CD4-positive, alpha-beta T cell treated with Interleukin-21 for 1 hour (primary cell): ENCODE results near the gene SPAG16.

Experiments used
- DNase-seq: peaks from one replicate; pipeline ENCODE4 v3.0.0-alpha.2; 2020

The SPAG16 gene

DNA sequence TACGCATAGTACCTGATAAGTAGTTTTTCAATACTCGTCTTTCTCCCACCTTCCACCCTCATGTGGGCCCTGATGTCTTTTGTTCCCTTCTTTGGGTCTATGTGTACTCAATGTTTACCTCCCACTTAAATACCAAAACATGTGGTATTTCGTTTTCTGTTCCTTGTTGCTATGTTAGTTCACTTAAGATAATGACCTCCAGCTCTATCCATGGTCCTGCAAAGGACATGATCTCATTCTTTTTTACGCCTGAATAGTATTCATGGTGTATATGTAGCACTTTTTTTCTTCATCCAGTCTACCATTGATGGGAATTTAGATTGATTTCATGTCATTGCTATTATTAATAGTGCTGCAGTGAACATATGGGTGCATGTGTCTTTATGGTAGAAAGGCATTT is 816.2 kb downstream of the SPAG16 start:
- DNase-seq: no peak

DNA sequence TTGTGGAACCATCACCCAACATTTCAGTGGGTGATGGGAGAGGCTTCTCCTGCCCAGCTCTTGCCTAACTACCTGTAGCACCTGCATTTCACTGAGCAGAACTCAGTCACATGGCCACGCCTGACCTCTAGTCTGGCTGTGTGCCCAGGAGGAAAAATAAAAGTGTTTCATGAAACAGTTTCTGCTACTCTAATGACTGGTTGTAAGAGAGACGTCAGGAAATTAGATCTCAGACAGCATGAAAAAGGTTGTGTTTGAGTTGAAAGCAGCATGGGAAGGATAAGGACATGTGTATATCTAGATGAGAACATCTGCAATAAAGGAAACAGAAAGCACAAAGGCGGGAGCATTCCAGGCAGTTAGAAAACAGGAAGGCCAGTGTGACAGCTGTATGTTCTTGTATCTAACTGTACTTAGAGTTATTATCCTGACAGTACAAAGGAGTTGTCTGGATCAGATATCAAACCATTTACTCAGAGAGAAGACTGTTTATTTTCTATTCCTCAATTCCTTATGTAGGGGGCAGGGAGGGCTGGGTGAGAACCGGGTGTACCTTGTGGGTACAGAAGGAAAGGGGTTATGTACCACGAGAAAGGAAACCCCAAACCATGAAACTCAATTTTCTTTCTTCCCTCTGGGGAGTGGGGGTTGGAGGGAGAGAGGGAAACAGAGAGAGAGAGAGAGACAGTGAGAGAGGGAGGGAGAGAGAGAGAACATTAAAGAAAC is 819.2 kb downstream of the SPAG16 start:
- DNase-seq: no peak

DNA sequence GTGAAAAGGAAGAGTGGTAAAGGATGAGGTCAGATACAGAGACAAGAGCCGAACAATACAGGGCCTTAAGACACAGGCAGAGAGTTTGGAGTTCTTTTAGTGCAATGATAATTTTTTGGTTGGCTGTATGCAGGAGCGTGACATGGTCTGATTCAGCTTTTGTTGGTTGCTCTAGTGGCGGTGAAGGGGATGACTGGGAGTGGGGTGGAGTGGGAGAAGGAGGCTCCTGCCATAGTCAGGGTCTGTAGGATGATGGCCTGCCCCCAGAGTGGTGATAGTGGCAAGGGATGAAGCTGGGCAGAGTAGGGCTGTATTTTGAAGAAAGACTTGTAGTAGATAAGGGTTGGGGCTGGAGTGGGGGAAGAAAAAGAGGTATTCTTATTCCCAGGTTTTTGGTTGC is 820.0 kb downstream of the SPAG16 start:
- no peak for DNase-seq

DNA sequence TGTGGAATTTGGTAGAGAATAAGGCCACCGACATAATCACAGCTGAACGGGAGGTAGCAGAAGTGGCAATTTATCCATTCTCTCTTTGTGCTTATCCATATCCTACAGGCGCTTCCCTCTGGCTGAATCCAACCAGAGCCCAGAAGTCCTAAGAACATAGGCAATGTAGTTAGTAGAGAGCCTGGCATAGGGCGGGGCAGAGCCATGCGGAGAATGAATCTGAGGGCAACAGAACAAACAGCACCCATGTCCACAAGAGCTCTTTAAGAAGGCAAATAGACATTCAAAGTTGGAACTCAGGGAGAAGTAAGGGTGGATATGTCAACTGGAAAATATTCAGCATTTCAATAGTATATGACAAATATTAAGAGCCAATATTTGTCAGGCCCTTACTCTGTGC is 820.7 kb downstream of the SPAG16 start:
- no peak for DNase-seq

DNA sequence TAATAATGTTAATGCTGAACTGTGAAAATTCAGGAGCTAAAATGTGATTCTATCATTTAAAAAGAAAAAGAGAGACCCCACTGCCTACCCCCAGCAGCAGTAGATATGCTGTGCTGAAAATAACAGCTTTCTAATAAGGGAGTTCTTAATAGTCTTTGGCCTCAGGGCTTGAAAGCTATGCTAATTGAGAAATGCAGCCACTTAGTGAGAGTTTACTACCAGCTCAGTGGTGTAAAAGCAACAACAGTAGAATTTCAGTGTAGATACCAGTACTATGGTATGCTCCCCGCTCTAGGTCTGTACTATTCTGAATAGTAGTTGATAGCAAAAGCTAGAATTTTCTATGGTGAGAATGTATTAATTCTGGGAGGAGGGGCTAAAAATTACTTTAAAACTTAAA is 823.5 kb downstream of the SPAG16 start:
- no peak for DNase-seq

DNA sequence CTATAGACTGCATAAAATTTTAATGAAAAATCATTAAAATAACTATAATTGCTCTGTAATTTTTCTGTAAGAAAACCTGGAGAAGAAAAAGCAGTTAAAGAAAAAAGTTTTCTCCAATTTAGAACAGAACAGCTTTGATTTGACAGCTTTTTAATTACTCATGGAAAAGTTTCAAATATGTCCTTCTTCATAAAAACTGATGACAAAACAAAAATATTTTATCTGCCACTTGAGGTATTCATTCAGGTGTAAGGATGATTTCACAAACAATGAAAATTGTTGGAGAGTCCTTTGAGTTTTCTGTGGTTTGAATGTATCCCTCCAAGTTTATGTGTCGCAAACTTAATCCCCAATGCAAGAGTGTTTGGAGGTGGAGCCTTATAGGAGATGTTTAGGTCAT is 824.3 kb downstream of the SPAG16 start:
- no peak for DNase-seq

DNA sequence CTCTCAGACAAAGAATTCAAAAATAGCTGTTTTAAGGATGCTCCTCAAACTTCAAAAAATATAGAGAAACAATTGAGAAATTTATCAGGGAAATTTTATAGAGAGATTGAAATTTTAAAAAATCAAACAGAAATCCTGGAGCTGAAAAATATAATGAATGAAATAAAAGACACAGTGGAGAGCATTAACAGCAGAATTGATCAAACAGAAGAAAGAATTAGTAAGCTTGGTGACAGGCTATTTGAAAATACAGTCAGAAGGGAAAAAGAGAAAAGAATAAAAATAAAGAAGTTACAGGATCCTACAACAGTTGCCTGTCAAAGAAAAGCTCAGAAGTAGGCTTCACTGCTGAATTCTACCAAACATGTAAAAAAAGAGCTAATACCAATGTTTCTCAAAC is 832.8 kb downstream of the SPAG16 start:
- DNase-seq: no peak

DNA sequence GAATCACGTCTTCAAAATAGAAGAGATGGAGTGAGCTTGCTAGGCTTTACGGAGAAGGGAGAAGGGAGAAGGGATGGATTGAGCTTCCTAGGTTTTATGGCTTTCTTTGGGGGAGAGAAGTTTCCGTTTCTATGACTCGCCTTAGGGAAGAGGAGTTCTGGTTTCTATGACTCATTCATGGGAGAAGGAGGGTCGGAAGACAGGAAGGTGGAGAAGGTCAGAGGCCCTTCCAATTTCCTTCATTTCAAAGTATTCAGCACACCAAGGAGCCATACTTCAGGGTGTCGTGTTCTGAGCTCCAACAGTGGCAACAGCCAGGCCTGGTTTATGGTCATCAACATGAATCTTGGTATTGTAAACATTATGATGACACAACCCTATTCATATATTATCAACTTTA is 841.9 kb downstream of the SPAG16 start:
- DNase-seq: no peak

DNA sequence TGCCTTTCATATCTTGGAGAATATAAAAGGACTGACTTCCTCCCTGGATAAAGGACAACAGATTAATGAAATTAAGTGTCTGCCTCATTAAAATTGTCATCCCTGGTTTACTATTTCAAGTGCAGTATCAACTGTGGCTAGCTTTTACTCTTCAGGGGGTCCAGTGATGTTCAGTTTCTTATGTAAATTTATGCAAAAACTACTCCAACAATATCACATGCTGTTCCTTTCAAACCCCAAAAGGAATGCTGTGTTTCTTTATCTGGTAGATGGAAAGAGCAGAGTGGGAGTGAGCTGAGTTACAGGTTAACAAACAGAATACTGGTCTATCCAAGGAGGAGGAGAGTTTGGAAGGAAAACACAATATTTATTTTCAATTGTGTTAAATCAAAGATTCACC is 842.9 kb downstream of the SPAG16 start:
- no peak for DNase-seq

DNA sequence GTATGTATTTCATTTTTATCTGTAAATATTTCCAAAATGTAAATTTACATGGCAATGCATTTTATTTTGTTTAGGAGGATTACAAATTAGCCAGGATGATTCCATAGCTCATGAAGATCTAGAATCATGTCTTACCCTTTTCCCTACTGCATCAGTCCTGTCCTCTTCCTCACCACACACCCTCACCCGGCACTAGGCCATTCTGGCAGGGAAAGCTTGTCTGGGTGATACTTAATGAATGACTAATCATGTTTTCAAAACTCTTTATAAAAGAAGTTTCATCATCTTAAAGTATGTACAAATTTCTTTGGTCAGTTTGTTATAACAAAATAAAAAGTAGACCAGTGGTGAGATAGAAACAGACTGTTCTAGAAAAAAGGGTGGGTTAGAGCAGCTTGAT is 843.3 kb downstream of the SPAG16 start:
- DNase-seq: no peak

DNA sequence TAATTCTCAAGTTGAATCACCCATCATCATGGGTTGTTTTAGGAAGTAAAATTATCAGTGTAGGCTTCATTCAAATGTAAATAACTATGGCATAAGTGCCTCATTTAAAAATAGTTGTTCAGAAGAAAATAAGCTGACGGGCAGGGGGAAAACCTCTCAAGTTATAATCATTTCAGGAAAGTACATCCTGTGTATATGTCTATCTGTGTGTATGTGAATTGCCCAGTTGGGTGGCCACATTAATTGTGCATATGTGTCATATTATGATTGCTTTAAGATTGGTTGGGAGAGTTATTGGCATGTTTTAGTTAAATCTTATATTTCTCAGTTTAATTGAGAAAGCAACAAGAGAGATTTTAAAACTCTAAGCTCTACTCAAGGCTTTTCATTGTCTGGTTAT is 843.8 kb downstream of the SPAG16 start:
- no peak for DNase-seq

DNA sequence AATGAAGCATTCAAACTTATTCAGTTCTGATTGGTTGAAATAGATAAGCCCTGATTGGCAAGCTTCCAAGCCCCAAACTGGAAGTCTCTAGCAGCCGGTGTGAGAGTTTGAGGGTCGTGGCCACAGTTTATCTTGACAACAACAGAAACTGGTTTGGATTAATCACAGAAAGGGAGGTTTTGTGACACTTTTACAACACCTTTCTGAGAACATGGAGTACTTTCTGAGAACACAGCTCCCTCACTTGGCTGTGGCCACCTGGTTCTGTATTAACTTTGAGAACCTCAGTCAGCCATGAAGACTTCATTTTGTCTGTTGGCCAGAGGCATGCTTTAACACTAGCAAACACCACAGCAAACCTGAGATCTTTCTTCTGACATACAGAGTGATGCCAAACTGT is 845.9 kb downstream of the SPAG16 start:
- DNase-seq: no peak

DNA sequence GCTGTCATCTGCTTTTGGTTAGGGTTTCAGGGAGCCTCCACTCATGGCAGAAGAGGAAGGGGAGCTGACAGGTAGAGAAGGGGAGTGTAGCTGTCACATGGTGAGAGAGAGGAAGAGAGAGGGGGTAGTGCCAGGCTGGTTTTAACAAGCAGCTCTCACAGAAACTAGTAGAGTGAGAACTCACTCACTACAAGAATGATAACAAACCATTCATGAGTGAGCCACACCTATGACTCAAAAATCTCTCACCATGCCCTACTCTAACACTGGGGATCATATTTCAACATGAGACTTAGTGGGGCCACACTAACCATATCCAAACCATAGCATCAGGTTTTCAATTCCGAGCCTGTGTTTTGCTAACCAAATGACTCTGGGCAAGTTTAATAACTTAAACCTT is 851.7 kb downstream of the SPAG16 start:
- DNase-seq: no peak

DNA sequence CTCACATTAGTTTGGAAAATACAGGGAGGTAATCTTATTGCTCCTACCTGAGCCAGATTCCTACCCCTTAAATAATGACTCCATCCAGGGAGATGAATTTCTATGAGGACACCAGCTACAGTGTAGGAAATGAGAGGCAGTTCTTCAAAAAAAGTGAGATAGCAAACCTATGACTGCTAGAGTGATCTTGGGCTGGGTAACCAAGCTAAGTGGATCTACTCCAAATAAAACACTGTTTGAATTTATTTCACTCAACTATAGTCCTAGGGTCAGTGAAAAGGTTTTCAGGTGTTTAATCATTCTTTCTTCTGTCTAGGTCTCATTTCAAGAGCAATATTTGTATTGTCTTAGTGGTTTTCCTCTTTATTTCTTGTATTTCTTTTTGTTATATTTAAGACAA is 854.5 kb downstream of the SPAG16 start:
- DNase-seq: no peak

DNA sequence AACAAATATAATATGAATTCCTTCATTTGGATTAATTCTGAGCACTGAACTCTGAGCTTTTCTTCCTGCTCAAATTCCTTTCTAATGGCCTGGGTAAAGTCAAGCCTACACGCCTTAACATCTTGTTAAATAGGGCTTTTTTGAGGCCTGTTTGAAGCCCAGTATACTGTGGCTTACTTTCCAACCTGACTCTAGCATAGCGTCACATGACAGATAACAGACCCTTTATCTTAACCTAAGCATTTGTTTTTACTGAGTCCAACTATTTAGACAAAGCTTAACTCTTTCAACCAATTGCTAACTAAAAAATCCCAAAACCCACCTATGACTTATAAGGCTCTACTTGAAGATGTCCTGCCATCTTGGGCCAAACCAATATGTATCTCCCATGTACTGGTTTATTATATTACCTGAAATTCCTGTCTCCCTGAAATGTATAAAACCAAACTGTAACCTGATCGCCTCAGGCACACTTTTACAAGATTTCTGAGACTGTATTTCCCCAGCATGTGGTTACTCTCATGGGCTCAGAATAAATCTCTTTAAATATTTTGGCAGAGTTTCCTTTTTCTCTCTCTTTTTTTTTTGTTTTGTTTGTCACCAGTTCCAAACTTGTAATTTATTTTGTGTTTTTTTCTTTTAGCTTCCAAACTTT is 855.5 kb downstream of the SPAG16 start:
- no peak for DNase-seq

DNA sequence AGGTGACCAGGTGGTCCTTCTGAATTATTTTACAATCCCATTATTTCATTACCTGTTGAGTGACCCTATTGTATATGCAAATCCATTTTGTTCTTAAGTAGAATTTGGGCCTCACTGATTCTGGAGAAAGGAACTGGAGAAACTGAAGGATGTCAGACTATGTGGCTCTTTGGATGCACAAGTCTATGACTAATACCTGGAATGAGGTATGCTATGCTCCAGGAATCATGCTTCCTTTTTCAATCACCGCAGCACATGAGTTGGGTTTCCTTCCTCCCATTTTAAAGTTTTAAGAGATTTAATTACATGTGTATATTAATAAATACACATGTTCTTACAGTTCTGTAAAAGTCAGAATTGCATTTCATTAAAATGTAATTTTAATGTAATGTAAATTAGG is 872.7 kb downstream of the SPAG16 start:
- no peak for DNase-seq

DNA sequence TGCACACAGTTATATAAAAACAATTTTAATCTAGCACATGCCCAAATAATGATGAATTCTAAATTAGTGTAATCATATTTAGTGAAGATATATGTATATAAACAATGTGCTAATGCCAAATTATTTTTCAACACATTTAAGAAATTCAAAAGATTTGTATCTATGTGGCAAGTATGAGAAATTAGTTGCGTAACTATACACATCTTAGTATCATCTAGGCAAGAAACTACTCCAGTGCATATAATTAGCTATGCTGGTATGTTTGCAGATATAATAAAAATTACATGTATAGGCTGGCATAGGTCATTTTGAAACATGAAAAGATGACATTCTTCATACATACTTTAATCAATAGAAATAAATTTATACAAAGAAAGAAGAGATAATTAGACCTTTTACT is 874.6 kb downstream of the SPAG16 start:
- no peak for DNase-seq

DNA sequence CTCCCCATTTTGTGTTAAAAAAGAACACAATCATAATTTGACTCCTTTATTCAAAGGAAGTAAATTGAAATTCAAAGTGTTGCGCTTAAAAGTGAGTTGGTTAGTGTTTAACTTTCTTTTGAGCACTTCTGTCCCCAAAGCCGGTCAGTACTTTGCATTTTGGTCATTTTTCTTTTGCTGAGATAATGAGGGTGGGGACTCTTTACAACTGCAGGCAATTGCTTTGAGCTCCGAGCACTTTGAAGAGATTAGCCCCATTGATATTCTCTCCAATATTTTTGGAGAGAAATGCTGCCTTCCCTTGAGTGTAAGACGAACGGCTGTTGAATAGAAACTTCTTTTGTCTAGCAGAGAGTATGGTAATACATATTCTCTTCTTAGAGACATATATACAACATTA is 885.0 kb downstream of the SPAG16 start:
- DNase-seq: no peak

DNA sequence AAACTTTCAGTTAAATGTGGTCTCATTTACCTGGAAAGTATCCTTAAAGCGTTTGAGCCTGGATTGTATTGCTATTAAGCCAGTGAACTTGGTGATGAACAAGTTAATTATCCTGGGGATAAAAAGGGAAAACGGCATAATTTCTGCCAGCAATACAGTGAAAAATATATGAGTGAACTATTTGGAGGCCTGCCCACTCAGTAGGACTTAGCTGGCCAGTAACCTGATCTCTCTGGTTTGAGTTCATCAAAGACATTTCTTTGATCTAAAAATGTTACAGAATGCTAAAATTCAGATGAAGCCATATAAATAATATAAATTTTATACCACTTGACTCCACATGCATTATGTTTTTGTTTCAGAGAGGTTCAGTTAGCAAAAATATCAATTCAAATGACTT is 885.5 kb downstream of the SPAG16 start:
- DNase-seq: no peak

DNA sequence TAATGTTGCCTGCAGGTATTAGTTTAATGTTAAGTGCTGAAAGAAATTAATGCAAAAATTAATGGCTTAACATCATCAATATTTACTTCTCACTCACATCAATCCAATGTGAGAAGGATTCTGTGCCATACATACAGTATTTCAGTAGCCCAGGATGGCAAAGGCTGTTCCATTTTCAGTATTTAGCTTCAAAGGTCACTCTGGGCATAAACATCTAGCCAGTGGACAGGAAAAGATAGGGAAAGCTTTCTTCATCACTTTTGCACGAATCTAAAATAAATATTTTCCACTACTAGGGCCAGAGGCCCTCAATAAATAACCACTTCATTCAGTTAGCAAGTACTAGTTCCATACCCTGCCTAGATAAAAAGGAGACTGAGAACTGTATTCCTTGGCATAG is 890.3 kb downstream of the SPAG16 start:
- no peak for DNase-seq

DNA sequence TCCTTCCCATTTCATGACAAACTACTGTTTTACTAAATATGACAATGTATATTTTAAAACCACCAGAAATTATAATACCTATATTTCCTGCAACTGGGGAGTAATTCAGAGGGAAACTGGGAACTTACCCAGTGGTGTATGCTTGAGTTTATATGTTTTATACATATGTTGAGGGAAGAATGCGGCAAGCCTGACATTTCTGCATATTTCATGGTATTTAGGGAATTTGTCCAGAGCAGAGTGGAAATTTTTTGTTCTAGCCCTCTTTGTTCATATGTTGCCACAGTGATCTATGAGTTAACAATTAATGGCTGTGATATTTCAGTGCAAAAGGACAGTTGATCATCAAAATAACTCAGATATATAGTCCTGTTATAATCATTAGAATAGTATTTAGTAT is 895.8 kb downstream of the SPAG16 start:
- DNase-seq: no peak

DNA sequence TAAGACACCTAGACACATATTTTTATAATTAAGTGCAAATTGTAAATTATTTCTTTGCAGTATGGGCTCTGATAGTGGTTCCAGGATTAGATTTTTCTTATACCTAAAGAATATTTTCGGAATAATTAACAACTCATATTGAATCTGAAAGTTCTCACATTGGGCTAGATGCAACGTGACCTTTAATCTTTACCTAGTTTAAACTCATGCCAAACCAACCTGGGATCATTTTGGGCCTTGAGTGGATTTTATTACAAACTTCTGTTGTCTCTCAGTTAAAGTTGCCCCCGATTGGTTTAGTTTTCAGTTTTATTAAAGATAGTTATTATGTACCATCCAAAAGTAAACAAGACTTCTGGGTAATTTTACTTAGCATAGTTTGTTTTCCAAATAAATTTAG is 896.4 kb downstream of the SPAG16 start:
- DNase-seq: no peak

DNA sequence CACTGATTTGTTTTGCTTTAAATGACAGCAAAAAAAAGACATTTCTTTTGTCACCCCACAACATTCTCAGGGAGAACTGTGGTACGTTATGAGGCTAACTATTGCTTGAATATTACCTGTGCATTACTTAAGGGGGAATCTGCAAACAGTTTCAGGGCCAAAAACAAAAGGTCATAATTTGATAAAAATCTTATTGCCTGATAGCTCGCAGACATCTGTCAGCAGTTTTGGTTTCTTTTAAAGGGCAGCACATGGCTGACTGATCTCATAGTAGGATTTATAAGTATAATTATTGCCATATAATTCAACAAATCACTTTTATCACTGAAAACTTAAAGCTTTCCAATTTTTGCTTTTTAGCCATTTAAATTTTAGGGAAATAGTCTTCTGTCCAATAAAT is 900.2 kb downstream of the SPAG16 start:
- no peak for DNase-seq

DNA sequence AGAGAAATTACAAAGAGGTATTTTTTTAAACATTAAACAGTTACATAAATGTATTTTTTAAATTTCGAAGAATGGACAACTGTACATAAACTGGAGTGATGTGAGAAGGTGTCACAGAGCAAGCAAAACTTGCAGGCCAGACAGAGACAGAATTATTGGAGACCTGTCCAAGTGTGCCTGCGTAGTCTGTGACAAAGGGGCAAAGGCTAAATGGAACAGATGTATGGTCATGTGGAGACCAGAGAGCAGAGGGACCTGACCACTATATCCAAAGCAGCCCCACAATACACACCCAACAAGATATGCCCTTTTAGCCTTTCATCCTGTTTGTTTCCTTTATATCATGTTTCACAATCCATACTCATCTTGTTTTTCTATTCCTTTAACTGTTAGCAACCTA is 901.3 kb downstream of the SPAG16 start:
- no peak for DNase-seq

DNA sequence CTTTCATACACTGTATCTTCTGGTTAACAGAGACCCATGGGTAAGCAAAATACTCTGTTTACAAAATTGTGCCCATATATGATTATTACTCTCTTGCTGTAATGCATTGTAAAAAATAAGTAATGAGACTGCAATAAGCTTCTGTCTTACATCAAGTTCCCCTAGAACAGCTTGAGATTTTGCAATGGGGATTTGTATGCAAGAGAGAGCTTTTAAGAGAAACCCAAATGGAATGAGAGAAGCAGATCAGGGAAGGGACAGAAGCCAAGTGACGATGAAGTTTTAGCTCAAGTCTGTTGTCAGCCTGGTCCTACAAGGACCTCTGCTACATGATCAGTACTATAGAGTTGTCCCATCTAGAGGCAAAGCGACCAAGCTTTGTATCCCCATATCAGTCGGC is 908.4 kb downstream of the SPAG16 start:
- no peak for DNase-seq
